ENCODE data around the gene SLC10A3.

Gene SLC10A3

DNA sequence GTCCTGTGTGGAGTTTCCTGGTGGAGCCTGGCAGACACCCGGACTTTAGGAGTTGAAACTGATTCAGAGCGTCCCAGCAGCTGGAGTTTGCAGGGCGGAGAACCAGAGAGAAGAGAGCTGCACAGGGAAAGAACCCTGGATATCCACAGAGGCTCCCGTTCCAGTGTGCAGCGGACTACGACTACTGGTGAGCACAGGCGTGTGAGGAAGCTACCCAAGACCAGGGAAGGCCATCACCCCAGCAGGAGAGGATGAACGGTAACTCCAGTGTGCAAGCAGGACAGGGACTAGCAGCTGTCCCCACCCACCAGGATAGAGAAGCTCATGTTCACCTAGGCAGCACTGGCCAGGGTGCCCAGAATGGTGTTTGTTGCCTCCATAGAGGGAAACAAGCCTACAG, 13.6 kb downstream of the SLC10A3 start:
- FAIRE-seq (no peak), DNase-seq (ENCODE audit: insufficient read length, low spot score) (no peak)
- TF ChIP-seq POLR2AphosphoS5 (IDR thresholded peaks at IDR 0.05; ENCODE audit: low read depth, low read length) (no peak), POLR2A (IDR thresholded peaks at IDR 0.05; ENCODE audit: low read depth, low read length) (no peak), POU2F2 (IDR thresholded peaks at IDR 0.05; ENCODE audit: low read depth, low read length) (no peak), TAF1 (IDR thresholded peaks at IDR 0.05; ENCODE audit: low read depth, low read length) (no peak), PAX5 (IDR thresholded peaks at IDR 0.05; ENCODE audit: insufficient read depth, low read length, severe bottlenecking) (no peak), SPI1 (IDR thresholded peaks at IDR 0.05; ENCODE audit: low read depth, low read length) (no peak)

DNA sequence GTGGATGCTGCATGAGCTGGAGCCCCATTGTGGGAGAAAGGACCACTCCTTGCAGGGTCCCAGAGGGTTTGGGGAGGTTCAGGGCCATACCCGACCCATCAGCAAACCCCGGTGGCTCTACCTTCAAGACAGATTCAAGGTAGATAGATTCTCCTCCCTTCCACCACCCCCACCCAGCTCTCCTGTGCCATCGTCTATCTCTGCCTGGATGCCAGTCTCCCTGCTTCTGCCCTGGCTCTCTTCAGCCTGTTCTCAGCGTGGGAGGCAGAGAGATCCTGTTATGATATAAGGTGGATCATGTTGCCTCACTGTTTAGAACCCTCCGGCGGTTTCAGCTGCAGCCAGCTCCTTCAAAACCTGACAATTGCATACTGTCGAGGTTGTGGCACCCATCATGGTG, 16.7 kb downstream of the SLC10A3 start:
- TF ChIP-seq POU2F2 (IDR thresholded peaks at IDR 0.05; ENCODE audit: low read depth, low read length) (no peak), TAF1 (IDR thresholded peaks at IDR 0.05; ENCODE audit: low read depth, low read length) (no peak), PAX5 (IDR thresholded peaks at IDR 0.05; ENCODE audit: insufficient read depth, low read length, severe bottlenecking) (no peak), SPI1 (IDR thresholded peaks at IDR 0.05; ENCODE audit: low read depth, low read length) (no peak), POLR2AphosphoS5 (IDR thresholded peaks at IDR 0.05; ENCODE audit: low read depth, low read length) (no peak), POLR2A (IDR thresholded peaks at IDR 0.05; ENCODE audit: low read depth, low read length) (no peak)
- DNase-seq (ENCODE audit: insufficient read length, low spot score) (no peak), FAIRE-seq (no peak)

DNA sequence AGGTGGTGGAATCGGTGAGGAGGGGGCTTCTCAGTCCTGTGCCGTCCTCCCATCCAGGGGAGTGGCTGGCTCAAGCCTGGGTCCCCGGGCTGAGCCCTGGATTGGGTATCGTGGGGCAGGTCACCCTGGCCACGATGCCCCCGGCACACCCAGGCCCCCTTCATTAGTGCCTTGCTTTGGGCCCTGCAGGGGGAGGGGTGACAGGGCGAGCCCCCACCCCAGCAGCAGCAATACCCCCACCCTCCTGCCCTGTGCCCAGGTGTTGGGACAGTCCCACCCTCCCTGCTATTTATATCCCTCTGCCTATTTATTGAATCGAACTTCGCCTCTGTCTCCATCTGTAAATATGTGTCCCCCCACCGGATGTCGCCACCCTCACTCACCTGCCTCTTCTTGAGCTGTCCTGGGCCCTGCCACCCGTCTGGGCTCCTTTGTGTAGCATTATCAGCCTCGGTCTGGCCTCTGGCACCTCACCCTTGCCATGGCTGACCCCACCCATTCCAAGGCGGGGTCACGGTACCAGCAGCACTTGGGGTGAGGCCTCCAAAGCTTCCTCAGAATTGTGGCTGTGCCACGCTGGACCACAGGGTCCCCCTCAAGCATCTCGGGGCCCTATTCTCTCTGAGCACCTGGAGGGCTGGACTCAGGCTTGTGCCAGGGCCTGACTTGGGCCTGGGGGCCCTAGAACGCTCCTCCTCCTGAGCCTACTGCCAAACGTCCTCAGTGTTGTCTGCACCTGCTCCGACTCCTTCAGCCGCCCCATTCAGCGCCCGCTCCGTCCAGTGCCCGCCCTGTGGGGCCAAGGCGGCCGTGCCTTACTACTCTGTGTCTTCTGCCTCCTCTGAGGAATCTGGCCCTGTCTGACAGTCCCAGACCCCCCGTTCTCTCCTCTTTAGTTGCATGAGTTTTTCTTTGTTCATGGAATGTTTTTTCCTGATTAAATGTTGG, 17.5 kb downstream of the SLC10A3 start:
- FAIRE-seq: no peak
- TF ChIP-seq POLR2AphosphoS5 (IDR thresholded peaks at IDR 0.05; ENCODE audit: low read depth, low read length) (no peak), TAF1 (IDR thresholded peaks at IDR 0.05; ENCODE audit: low read depth, low read length) (no peak)
- no peak for DNase-seq (ENCODE audit: insufficient read length, low spot score)

DNA sequence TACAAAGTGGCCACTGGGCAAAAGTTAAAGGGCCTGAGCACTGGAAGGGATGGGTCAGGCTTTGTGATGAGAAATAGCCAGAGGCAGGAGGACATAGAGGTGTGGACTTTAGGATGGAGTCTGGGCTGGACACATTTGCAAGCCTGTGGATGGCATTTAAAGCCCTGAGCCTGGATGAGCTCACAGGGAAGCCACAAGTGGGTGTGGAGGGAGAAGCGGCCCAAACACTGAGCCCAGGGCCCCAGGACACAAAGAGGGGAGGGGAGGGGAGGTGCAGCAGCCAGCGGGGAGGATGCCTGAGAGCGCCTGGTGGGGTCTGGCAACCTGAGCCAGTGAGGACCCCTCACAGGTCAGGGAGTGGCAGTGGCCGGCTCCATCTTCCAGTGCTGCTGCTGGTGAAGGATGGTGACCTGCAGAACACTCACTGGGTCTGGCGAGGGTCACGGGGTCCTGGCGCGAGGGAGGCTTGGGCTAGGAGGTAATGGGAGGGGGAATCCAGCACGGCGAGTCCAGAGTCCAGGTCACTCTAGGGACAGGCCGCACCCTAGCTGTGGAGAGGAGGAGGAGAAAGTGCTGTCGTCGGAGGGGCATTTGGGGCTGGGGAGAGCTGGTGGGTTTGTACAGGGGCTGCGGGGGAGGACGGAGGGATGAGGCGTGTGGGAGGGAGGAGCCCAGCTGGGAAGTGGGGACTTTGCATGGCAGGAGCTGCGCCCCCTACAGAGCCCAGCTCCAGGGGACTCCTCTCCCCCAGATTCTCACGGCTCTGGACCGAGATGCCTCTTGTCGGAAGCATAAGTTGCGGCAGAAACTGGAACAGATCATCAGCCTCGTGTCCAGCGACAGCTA, 18.4 kb downstream of the SLC10A3 start:
- TF ChIP-seq PAX5 (IDR thresholded peaks at IDR 0.05; ENCODE audit: insufficient read depth, low read length, severe bottlenecking): no peak
- TF ChIP-seq POU2F2 (IDR thresholded peaks at IDR 0.05; ENCODE audit: low read depth, low read length): no peak
- no peak for TF ChIP-seq POLR2AphosphoS5 (IDR thresholded peaks at IDR 0.05; ENCODE audit: low read depth, low read length)
- TF ChIP-seq SPI1 (IDR thresholded peaks at IDR 0.05; ENCODE audit: low read depth, low read length): no peak
- TF ChIP-seq TAF1 (IDR thresholded peaks at IDR 0.05; ENCODE audit: low read depth, low read length): no peak
- no peak for TF ChIP-seq POLR2A (IDR thresholded peaks at IDR 0.05; ENCODE audit: low read depth, low read length)
- DNase-seq (ENCODE audit: insufficient read length, low spot score) (no peak), FAIRE-seq (no peak)

DNA sequence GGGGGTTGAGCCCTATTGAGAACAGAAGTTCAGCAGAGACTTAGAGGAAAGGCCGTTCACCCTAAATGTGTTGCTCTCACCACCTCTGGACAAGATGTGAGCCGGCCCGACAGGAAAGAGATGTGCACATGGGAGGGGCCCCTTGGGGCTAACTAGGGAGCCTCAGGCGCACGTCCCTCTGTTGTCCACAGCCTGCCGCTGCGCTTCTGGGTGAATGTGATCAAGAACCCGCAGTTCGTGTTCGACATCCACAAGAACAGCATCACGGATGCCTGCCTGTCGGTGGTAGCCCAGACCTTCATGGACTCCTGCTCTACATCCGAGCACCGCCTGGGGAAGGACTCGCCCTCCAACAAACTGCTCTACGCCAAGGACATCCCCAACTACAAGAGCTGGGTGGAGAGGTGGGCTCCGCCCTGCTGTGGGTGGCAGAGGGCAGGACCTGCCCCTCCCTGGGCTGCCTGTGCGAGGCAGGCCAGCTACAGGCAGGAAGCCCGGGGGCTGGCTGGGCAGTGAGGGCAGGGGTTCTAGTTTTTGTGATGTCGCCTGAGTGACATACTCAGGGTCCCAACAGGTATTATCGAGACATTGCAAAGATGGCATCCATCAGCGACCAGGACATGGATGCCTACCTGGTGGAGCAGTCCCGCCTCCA, 19.4 kb downstream of the SLC10A3 start:
- DNase-seq (ENCODE audit: insufficient read length, low spot score) (no peak), FAIRE-seq (no peak)
- no peak for TF ChIP-seq POLR2AphosphoS5 (IDR thresholded peaks at IDR 0.05; ENCODE audit: low read depth, low read length)

DNA sequence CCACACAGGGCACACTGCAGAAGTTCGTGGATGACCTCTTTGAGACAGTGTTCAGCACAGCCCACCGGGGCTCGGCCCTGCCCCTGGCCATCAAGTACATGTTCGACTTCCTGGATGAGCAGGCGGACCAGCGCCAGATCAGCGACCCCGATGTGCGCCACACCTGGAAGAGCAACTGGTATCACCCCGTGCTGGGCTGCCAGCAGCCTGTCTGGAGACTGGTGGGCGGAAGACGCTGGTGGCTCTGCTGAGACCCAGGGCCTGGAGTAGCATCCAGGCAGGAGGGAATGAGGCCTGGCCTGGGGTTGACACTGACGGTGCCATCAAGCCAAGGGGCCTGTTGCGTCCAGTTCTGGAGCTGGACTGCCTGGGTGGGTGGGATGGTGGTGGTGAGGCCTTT, 20.0 kb downstream of the SLC10A3 start:
- DNase-seq (ENCODE audit: insufficient read length, low spot score): no peak
- TF ChIP-seq TAF1 (IDR thresholded peaks at IDR 0.05; ENCODE audit: low read depth, low read length): no peak
- TF ChIP-seq POU2F2 (IDR thresholded peaks at IDR 0.05; ENCODE audit: low read depth, low read length): no peak
- TF ChIP-seq SPI1 (IDR thresholded peaks at IDR 0.05; ENCODE audit: low read depth, low read length): no peak
- TF ChIP-seq POLR2A (IDR thresholded peaks at IDR 0.05; ENCODE audit: low read depth, low read length): no peak
- no peak for TF ChIP-seq PAX5 (IDR thresholded peaks at IDR 0.05; ENCODE audit: insufficient read depth, low read length, severe bottlenecking)
- no peak for TF ChIP-seq POLR2AphosphoS5 (IDR thresholded peaks at IDR 0.05; ENCODE audit: low read depth, low read length)
- no peak for FAIRE-seq

DNA sequence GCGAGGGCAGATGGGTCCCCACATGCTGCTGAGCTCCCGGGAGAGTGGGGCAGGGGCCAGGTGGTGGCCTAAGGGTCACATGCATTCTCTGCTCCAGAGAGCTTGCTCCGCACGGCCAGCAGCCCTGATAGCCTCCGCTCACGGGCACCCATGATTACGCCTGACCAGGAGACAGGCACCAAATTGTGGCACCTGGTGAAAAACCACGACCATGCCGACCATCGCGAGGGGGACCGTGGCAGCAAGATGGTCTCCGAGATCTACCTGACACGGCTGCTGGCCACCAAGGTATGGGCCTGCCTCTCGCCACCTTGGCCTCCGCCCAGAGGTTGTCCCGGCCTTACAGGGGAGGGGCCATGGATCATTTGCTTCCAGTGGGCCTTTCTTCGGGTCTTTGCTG, 20.5 kb downstream of the SLC10A3 start:
- TF ChIP-seq TAF1 (IDR thresholded peaks at IDR 0.05; ENCODE audit: low read depth, low read length) (no peak), SPI1 (IDR thresholded peaks at IDR 0.05; ENCODE audit: low read depth, low read length) (no peak), POU2F2 (IDR thresholded peaks at IDR 0.05; ENCODE audit: low read depth, low read length) (no peak), PAX5 (IDR thresholded peaks at IDR 0.05; ENCODE audit: insufficient read depth, low read length, severe bottlenecking) (no peak), POLR2A (IDR thresholded peaks at IDR 0.05; ENCODE audit: low read depth, low read length) (no peak), POLR2AphosphoS5 (IDR thresholded peaks at IDR 0.05; ENCODE audit: low read depth, low read length) (no peak)
- FAIRE-seq (no peak), DNase-seq (ENCODE audit: insufficient read length, low spot score) (no peak)

DNA sequence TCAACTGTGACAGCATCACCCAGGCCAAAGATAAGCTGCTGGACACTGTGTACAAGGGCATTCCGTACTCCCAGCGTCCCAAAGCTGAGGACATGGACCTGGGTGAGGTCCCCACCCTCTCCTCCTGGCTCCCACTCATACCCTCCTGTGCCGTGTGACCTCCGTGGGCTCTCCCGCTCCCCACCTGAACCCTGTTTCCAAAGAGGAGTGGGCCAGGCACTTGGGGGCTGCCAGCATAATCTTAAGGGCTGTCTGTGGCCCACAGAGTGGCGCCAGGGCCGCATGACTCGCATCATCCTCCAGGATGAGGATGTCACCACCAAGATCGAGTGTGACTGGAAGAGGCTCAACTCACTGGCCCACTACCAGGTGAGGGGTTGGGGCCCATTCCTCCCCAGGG, 21.3 kb downstream of the SLC10A3 start:
- TF ChIP-seq TAF1 (IDR thresholded peaks at IDR 0.05; ENCODE audit: low read depth, low read length): no peak
- TF ChIP-seq POU2F2 (IDR thresholded peaks at IDR 0.05; ENCODE audit: low read depth, low read length): no peak
- no peak for TF ChIP-seq POLR2A (IDR thresholded peaks at IDR 0.05; ENCODE audit: low read depth, low read length)
- TF ChIP-seq SPI1 (IDR thresholded peaks at IDR 0.05; ENCODE audit: low read depth, low read length): no peak
- no peak for TF ChIP-seq PAX5 (IDR thresholded peaks at IDR 0.05; ENCODE audit: insufficient read depth, low read length, severe bottlenecking)
- TF ChIP-seq POLR2AphosphoS5 (IDR thresholded peaks at IDR 0.05; ENCODE audit: low read depth, low read length): no peak
- DNase-seq (ENCODE audit: insufficient read length, low spot score): no peak
- FAIRE-seq: no peak

DNA sequence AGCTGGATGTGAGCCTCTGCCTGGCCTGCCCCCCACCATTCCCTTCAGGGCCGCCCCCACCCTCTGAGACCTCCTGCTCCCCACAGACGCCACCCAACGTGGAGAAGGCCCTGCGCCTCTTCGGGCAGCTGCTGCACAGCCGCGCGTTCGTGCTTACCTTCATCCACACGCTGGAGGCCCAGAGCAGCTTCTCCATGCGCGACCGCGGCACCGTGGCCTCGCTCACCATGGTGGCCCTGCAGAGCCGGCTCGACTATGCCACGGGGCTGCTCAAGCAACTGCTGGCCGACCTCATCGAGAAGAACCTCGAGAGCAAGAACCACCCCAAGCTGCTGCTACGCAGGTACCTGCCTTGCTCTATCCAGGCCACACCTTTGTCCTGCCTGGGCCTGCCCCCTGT, 22.2 kb downstream of the SLC10A3 start:
- TF ChIP-seq POLR2AphosphoS5 (IDR thresholded peaks at IDR 0.05; ENCODE audit: low read depth, low read length) (no peak), POU2F2 (IDR thresholded peaks at IDR 0.05; ENCODE audit: low read depth, low read length) (no peak), SPI1 (IDR thresholded peaks at IDR 0.05; ENCODE audit: low read depth, low read length) (no peak), POLR2A (IDR thresholded peaks at IDR 0.05; ENCODE audit: low read depth, low read length) (no peak), PAX5 (IDR thresholded peaks at IDR 0.05; ENCODE audit: insufficient read depth, low read length, severe bottlenecking) (no peak), TAF1 (IDR thresholded peaks at IDR 0.05; ENCODE audit: low read depth, low read length) (no peak)
- FAIRE-seq (no peak), DNase-seq (ENCODE audit: insufficient read length, low spot score) (no peak)

All from GM12891 (cell line).